MM.1S (cell line): ENCODE measurements around the gene SP6.

Source experiments
- DNase-seq: peaks from one replicate; pipeline ENCODE4 v3.0.0-alpha.2; 2015
- H2AFZ ChIP-seq: fragments of 300-600 bp; sonication (generic); 2 replicates; pipeline ENCODE4 v1.6.0; 2016; ENCODE audit warnings: antibody characterized with exemption, low read length
- H3F3A ChIP-seq: fragments of 300-600 bp; sonication (generic); 2 replicates; pipeline ENCODE4 v1.6.1; 2016; ENCODE audit warnings: mild to moderate bottlenecking, antibody characterized with exemption, low read length, moderate library complexity, mixed read lengths; ENCODE audit not compliant: insufficient read depth
- H3K27ac ChIP-seq: fragments of 300-600 bp; sonication (generic); 2 replicates; pipeline ENCODE4 v1.5.1; 2016; ENCODE audit warnings: mild to moderate bottlenecking, low read length
- H3K27me3 ChIP-seq: fragments of 300-600 bp; sonication (generic); replicated peaks from 2 replicates; pipeline ENCODE4 v1.6.0; 2016; ENCODE audit warnings: low read length; ENCODE audit not compliant: insufficient read depth
- H3K36me3 ChIP-seq: fragments of 300-600 bp; sonication (generic); replicated peaks from 2 replicates; pipeline ENCODE4 v1.6.1; 2016; ENCODE audit warnings: mild to moderate bottlenecking, low read length, mixed read lengths; ENCODE audit not compliant: insufficient read depth
- H3K4me1 ChIP-seq: fragments of 300-600 bp; sonication (generic); 2 replicates; pipeline ENCODE4 v1.6.1; 2016; ENCODE audit warnings: low read length, mixed read lengths
- H3K4me2 ChIP-seq: fragments of 300-600 bp; sonication (generic); 2 replicates; pipeline ENCODE4 v1.6.0; 2016; ENCODE audit warnings: low read depth, low read length
- H3K4me3 ChIP-seq: fragments of 300-600 bp; sonication (generic); 2 replicates; pipeline ENCODE4 v1.5.1; 2016; ENCODE audit warnings: low read length, mixed read lengths
- H3K79me2 ChIP-seq: fragments of 300-600 bp; sonication (generic); 2 replicates; pipeline ENCODE4 v1.6.1; 2016; ENCODE audit warnings: mixed run types, low read length, mixed read lengths
- H3K9ac ChIP-seq: fragments of 300-600 bp; sonication (generic); 2 replicates; pipeline ENCODE4 v1.6.1; 2016; ENCODE audit warnings: low read length, mixed read lengths
- H3K9me2 ChIP-seq: fragments of 300-600 bp; sonication (generic); replicated peaks from 2 replicates; pipeline ENCODE4 v1.6.1; 2016; ENCODE audit warnings: mild to moderate bottlenecking, low read length, mixed read lengths; ENCODE audit not compliant: insufficient read depth
- H3K9me3 ChIP-seq: fragments of 300-600 bp; sonication (generic); replicated peaks from 2 replicates; pipeline ENCODE4 v1.6.1; 2016; ENCODE audit warnings: mild to moderate bottlenecking, low read length, mixed read lengths; ENCODE audit not compliant: insufficient read depth
- H4K20me1 ChIP-seq: fragments of 300-600 bp; sonication (generic); 2 replicates; pipeline ENCODE4 v1.6.1; 2016; ENCODE audit warnings: mild to moderate bottlenecking, low read length, moderate library complexity, mixed read lengths; ENCODE audit not compliant: insufficient read depth
- CTCF ChIP-seq: fragments of 300-600 bp; sonication (generic); IDR thresholded peaks from 2 replicates; pipeline ENCODE4 v1.5.1; 2016; ENCODE audit warnings: antibody characterized with exemption, low read length, mixed read lengths
- EZH2 ChIP-seq: fragments of 300-600 bp; sonication (generic); optimal IDR thresholded peaks from 2 replicates; pipeline ENCODE3; 2017; ENCODE audit warnings: low read depth, mild to moderate bottlenecking, antibody characterized with exemption, low read length, mixed read lengths
- EZH2phosphoT487 ChIP-seq: fragments of 300-600 bp; sonication (generic); IDR thresholded peaks from 2 replicates; pipeline ENCODE4 v1.6.1; 2018; ENCODE audit warnings: antibody characterized with exemption, low read length

SP6 gene

GRCh38 chr17:47837401-47838039, 13.4 kb downstream of the SP6 start:
- TF ChIP-seq EZH2, result no peak
- Histone ChIP-seq H3K9ac (no peak overlapping the region), H3K36me3 (no peaks in the 10 kb centered on the region)

GRCh38 chr17:47836601-47837000, 14.4 kb downstream of the SP6 start:
- no peak overlapping the region for H2AFZ ChIP-seq
- H3K79me2 ChIP-seq, result 0 out of 2 replicates have a peak, but pooled peaks cover 5% of the 10 kb centered on the region
- H3K4me1 ChIP-seq, result peaks cover 13% of the 10 kb centered on the region
- H3F3A ChIP-seq, result no peaks in the 10 kb centered on the region
- no peak overlapping the region for H3K4me2 ChIP-seq
- no peak overlapping the region for H3K9ac ChIP-seq
- DNase-seq, result no peak
- H3K27me3 ChIP-seq, result no peaks in the 10 kb centered on the region
- no peak overlapping the region for H3K4me3 ChIP-seq
- no peaks in the 10 kb centered on the region for H3K36me3 ChIP-seq
- no peaks in the 10 kb centered on the region for H4K20me1 ChIP-seq
- TF ChIP-seq EZH2, result no peak
- TF ChIP-seq CTCF, result no peak
- no peak for TF ChIP-seq EZH2phosphoT487
- H3K27ac ChIP-seq, result no peak overlapping the region
- H3K9me3 ChIP-seq, result no peaks in the 10 kb centered on the region
- no peaks in the 10 kb centered on the region for H3K9me2 ChIP-seq

More at GRCh38 chr17:47837401-47838039, 13.4 kb downstream of the SP6 start:
- no peaks in the 10 kb centered on the region for H4K20me1 ChIP-seq
- H3K79me2 ChIP-seq, result 0 out of 2 replicates have a peak, but pooled peaks cover 5% of the 10 kb centered on the region
- H3F3A ChIP-seq, result peaks cover 6% of the 10 kb centered on the region; the same call in 1 of the 2 replicates
- no peaks in the 10 kb centered on the region for H3K27me3 ChIP-seq
- no peak overlapping the region for H3K4me3 ChIP-seq
- H3K4me1 ChIP-seq, result peaks cover 16% of the 10 kb centered on the region
- H3K9me3 ChIP-seq, result no peaks in the 10 kb centered on the region
- no peak overlapping the region for H3K27ac ChIP-seq
- no peak for DNase-seq
- no peak overlapping the region for H3K4me2 ChIP-seq
- no peak overlapping the region for H2AFZ ChIP-seq
- H3K9me2 ChIP-seq, result no peaks in the 10 kb centered on the region

GRCh38 chr17:47834756-47835155, 16.2 kb downstream of the SP6 start:
- H3K9me2 ChIP-seq, result no peaks in the 10 kb centered on the region
- H3K36me3 ChIP-seq, result no peaks in the 10 kb centered on the region
- TF ChIP-seq EZH2 (no peak), CTCF (no peak), EZH2phosphoT487 (no peak)

GRCh38 chr17:47831934-47832327, 19.0 kb downstream of the SP6 start:
- Histone ChIP-seq H3K9me2 (no peaks in the 10 kb centered on the region), H3K4me3 (peak overlapping the region; percentile 83), H3F3A (peaks cover 4% of the 10 kb centered on the region; the same call in 1 of the 2 replicates), H3K79me2 (peaks cover 31% of the 10 kb centered on the region), H3K36me3 (no peaks in the 10 kb centered on the region), H2AFZ (peak overlapping the region; percentile 81), H4K20me1 (no peaks in the 10 kb centered on the region), H3K4me2 (peak overlapping the region; percentile 73), H3K9ac (peak overlapping the region; percentile 71; the same call in 1 of the 2 replicates), H3K4me1 (peaks cover 14% of the 10 kb centered on the region), H3K9me3 (no peaks in the 10 kb centered on the region), H3K27me3 (no peaks in the 10 kb centered on the region), H3K27ac (no peak overlapping the region)
- no peak for DNase-seq
- no peak for TF ChIP-seq EZH2
- TF ChIP-seq CTCF, result no peak
- TF ChIP-seq EZH2phosphoT487, result no peak

More at GRCh38 chr17:47834756-47835155, 16.2 kb downstream of the SP6 start:
- no peak for DNase-seq
- peaks cover 4% of the 10 kb centered on the region; the same call in 1 of the 2 replicates for H3F3A ChIP-seq
- H3K27ac ChIP-seq, result no peak overlapping the region
- H4K20me1 ChIP-seq, result no peaks in the 10 kb centered on the region
- no peaks in the 10 kb centered on the region for H3K27me3 ChIP-seq
- no peaks in the 10 kb centered on the region for H3K9me3 ChIP-seq
- H3K4me2 ChIP-seq, result no peak overlapping the region
- peaks cover 16% of the 10 kb centered on the region for H3K79me2 ChIP-seq
- H2AFZ ChIP-seq, result no peak overlapping the region
- peaks cover 14% of the 10 kb centered on the region for H3K4me1 ChIP-seq
- no peak overlapping the region for H3K9ac ChIP-seq
- H3K4me3 ChIP-seq, result no peak overlapping the region
